ENCODE results near the gene AP4E1.
"Not testable (repeated sequence)": the region's sequence is repeated elsewhere in the genome, so short reads cannot be mapped to it uniquely, and the experiment has no call there.

The AP4E1 gene

GRCh38 chr15:50944672-50945071 is 36.2 kb downstream of the AP4E1 start:
- Histone ChIP-seq H3K9me3 (ENCODE audit: insufficient read depth, low read depth, low read length) (no peaks in the 10 kb centered on the region), H3K4me3 (ENCODE audit: low read length, poor library complexity, severe bottlenecking) (no peak overlapping the region), H3K9ac (ENCODE audit: low read depth, low read length, poor library complexity, severe bottlenecking) (no peak overlapping the region), H3K9me2 (replicated peaks; ENCODE audit: low read depth, low read length) (no peaks in the 10 kb centered on the region), H2AFZ (ENCODE audit: low read length) (no peak overlapping the region), H3K79me2 (ENCODE audit: insufficient read depth, low read length) (no peaks in the 10 kb centered on the region), H3K4me1 (ENCODE audit: insufficient read depth, low read length, poor library complexity, severe bottlenecking) (no peaks in the 10 kb centered on the region), H4K20me1 (ENCODE audit: insufficient read depth, low read length, poor library complexity, severe bottlenecking) (no peaks in the 10 kb centered on the region), H3K36me3 (ENCODE audit: insufficient read depth, low read length) (peaks cover 23% of the 10 kb centered on the region; the same call in 1 of the 2 replicates), H3K27me3 (ENCODE audit: insufficient read depth, low read length, poor library complexity, severe bottlenecking) (no peaks in the 10 kb centered on the region), H3K4me2 (ENCODE audit: low read depth, low read length, poor library complexity, severe bottlenecking) (no peak overlapping the region), H3F3A (ENCODE audit: low read depth) (no peaks in the 10 kb centered on the region)
- TF ChIP-seq, protein P1, sequence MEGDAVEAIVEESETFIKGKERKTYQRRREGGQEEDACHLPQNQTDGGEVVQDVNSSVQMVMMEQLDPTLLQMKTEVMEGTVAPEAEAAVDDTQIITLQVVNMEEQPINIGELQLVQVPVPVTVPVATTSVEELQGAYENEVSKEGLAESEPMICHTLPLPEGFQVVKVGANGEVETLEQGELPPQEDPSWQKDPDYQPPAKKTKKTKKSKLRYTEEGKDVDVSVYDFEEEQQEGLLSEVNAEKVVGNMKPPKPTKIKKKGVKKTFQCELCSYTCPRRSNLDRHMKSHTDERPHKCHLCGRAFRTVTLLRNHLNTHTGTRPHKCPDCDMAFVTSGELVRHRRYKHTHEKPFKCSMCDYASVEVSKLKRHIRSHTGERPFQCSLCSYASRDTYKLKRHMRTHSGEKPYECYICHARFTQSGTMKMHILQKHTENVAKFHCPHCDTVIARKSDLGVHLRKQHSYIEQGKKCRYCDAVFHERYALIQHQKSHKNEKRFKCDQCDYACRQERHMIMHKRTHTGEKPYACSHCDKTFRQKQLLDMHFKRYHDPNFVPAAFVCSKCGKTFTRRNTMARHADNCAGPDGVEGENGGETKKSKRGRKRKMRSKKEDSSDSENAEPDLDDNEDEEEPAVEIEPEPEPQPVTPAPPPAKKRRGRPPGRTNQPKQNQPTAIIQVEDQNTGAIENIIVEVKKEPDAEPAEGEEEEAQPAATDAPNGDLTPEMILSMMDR (conservative IDR thresholded peaks at IDR 0.05; ENCODE audit: low read length), result no peak
- no peak for TF ChIP-seq EZH2phosphoT487 (IDR thresholded peaks at IDR 0.05; ENCODE audit: borderline replicate concordance)

GRCh38 chr15:50945725-50946124 is 37.2 kb downstream of the AP4E1 start:
- no peaks in the 10 kb centered on the region for H3K9me2 ChIP-seq (replicated peaks; ENCODE audit: low read depth, low read length)
- no peak overlapping the region for H3K4me3 ChIP-seq (ENCODE audit: low read length, poor library complexity, severe bottlenecking)
- H3K36me3 ChIP-seq (ENCODE audit: insufficient read depth, low read length), result peaks cover 26% of the 10 kb centered on the region; the same call in 1 of the 2 replicates
- no peaks in the 10 kb centered on the region for H3K27me3 ChIP-seq (ENCODE audit: insufficient read depth, low read length, poor library complexity, severe bottlenecking)
- H2AFZ ChIP-seq (ENCODE audit: low read length), result no peak overlapping the region
- no peak overlapping the region for H3K9ac ChIP-seq (ENCODE audit: low read depth, low read length, poor library complexity, severe bottlenecking)
- H3K9me3 ChIP-seq (ENCODE audit: insufficient read depth, low read depth, low read length), result no peaks in the 10 kb centered on the region
- H3K4me1 ChIP-seq (ENCODE audit: insufficient read depth, low read length, poor library complexity, severe bottlenecking), result no peaks in the 10 kb centered on the region
- H4K20me1 ChIP-seq (ENCODE audit: insufficient read depth, low read length, poor library complexity, severe bottlenecking), result no peaks in the 10 kb centered on the region
- no peaks in the 10 kb centered on the region for H3K79me2 ChIP-seq (ENCODE audit: insufficient read depth, low read length)
- H3F3A ChIP-seq (ENCODE audit: low read depth), result no peaks in the 10 kb centered on the region
- no peak for TF ChIP-seq EZH2phosphoT487 (IDR thresholded peaks at IDR 0.05; ENCODE audit: borderline replicate concordance)
- TF ChIP-seq, protein P1 (conservative IDR thresholded peaks at IDR 0.05; ENCODE audit: low read length), result no peak
- no peak overlapping the region for H3K4me2 ChIP-seq (ENCODE audit: low read depth, low read length, poor library complexity, severe bottlenecking)

DNA sequence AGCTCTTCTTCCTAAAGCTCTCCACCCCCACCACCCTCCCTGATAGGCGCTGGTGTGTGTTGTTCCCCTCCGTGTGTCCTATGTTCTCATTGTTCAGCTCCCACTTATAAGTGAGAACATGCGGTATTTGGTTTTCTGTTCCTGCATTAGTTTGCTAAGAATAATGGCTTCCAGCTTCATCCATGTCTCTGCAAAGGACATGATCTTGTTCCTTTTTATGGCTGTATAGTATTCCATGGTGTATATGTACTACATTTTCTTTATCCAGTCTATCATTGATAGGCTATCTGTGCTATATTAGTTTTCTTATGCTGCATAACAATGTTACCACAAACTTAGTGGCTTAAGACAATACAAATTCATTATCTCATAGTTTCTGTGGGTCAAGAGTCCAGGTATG is 42.3 kb downstream of the AP4E1 start:
- H3K4me2 ChIP-seq (ENCODE audit: low read depth, low read length, poor library complexity, severe bottlenecking); H3K9me3 ChIP-seq (ENCODE audit: insufficient read depth, low read depth, low read length); H3K4me3 ChIP-seq (ENCODE audit: low read length, poor library complexity, severe bottlenecking); H3K9ac ChIP-seq (ENCODE audit: low read depth, low read length, poor library complexity, severe bottlenecking); H2AFZ ChIP-seq (ENCODE audit: low read length); H3K27me3 ChIP-seq (ENCODE audit: insufficient read depth, low read length, poor library complexity, severe bottlenecking); H3F3A ChIP-seq (ENCODE audit: low read depth); H3K9me2 ChIP-seq (replicated peaks; ENCODE audit: low read depth, low read length); H3K79me2 ChIP-seq (ENCODE audit: insufficient read depth, low read length); H3K4me1 ChIP-seq (ENCODE audit: insufficient read depth, low read length, poor library complexity, severe bottlenecking); H4K20me1 ChIP-seq (ENCODE audit: insufficient read depth, low read length, poor library complexity, severe bottlenecking): not testable (repeated sequence)
- H3K36me3 ChIP-seq (ENCODE audit: insufficient read depth, low read length), result peaks cover 37% of the 10 kb centered on the region

GRCh38 chr15:50953302-50953701 is 44.8 kb downstream of the AP4E1 start:
- Histone ChIP-seq H4K20me1 (ENCODE audit: insufficient read depth, low read length, poor library complexity, severe bottlenecking) (no peaks in the 10 kb centered on the region), H3K4me1 (ENCODE audit: insufficient read depth, low read length, poor library complexity, severe bottlenecking) (no peaks in the 10 kb centered on the region)
- no peak for TF ChIP-seq EZH2phosphoT487 (IDR thresholded peaks at IDR 0.05; ENCODE audit: borderline replicate concordance)
- TF ChIP-seq, protein P1 (conservative IDR thresholded peaks at IDR 0.05; ENCODE audit: low read length), result no peak

DNA sequence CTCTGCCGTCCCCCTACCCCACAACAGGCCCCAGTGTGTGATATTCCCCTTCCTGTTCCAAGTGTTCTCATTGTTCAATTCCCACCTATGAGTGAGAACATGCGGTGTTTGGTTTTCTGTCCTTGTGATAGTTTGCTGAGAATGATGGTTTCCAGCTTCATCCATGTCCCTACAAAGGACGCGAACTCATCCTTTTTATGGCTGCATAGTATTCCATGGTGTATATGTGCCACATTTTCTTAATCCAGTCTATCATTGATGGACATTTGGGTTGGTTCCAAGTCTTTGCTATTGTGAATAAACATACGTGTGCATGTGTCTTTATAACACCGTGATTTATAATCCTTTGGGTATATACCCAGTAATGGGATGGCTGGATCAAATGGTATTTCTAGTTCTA is 46.4 kb downstream of the AP4E1 start:
- H3K36me3 ChIP-seq (ENCODE audit: insufficient read depth, low read length), result peaks cover 78% of the 10 kb centered on the region
- H3F3A ChIP-seq (ENCODE audit: low read depth); H3K4me2 ChIP-seq (ENCODE audit: low read depth, low read length, poor library complexity, severe bottlenecking); H3K9ac ChIP-seq (ENCODE audit: low read depth, low read length, poor library complexity, severe bottlenecking); H3K9me2 ChIP-seq (replicated peaks; ENCODE audit: low read depth, low read length); H3K79me2 ChIP-seq (ENCODE audit: insufficient read depth, low read length); H3K9me3 ChIP-seq (ENCODE audit: insufficient read depth, low read depth, low read length); H3K4me1 ChIP-seq (ENCODE audit: insufficient read depth, low read length, poor library complexity, severe bottlenecking); H3K27me3 ChIP-seq (ENCODE audit: insufficient read depth, low read length, poor library complexity, severe bottlenecking); H4K20me1 ChIP-seq (ENCODE audit: insufficient read depth, low read length, poor library complexity, severe bottlenecking); H2AFZ ChIP-seq (ENCODE audit: low read length); H3K4me3 ChIP-seq (ENCODE audit: low read length, poor library complexity, severe bottlenecking): not testable (repeated sequence)

More at GRCh38 chr15:50953302-50953701, 44.8 kb downstream of the AP4E1 start:
- H3K27me3 ChIP-seq (ENCODE audit: insufficient read depth, low read length, poor library complexity, severe bottlenecking), result no peaks in the 10 kb centered on the region
- H3K9ac ChIP-seq (ENCODE audit: low read depth, low read length, poor library complexity, severe bottlenecking), result no peak overlapping the region
- H3K79me2 ChIP-seq (ENCODE audit: insufficient read depth, low read length), result no peaks in the 10 kb centered on the region
- H3K9me2 ChIP-seq (replicated peaks; ENCODE audit: low read depth, low read length), result no peaks in the 10 kb centered on the region
- H3K36me3 ChIP-seq (ENCODE audit: insufficient read depth, low read length), result peaks cover 63% of the 10 kb centered on the region
- H3F3A ChIP-seq (ENCODE audit: low read depth), result no peaks in the 10 kb centered on the region
- H2AFZ ChIP-seq (ENCODE audit: low read length), result no peak overlapping the region
- peaks cover 4% of the 10 kb centered on the region; the same call in 1 of the 2 replicates for H3K9me3 ChIP-seq (ENCODE audit: insufficient read depth, low read depth, low read length)
- H3K4me3 ChIP-seq (ENCODE audit: low read length, poor library complexity, severe bottlenecking), result no peak overlapping the region
- H3K4me2 ChIP-seq (ENCODE audit: low read depth, low read length, poor library complexity, severe bottlenecking), result no peak overlapping the region
